GM12872 (cell line): ENCODE data around the gene FAM3A.

Source experiments
- CTCF ChIP-seq: IDR thresholded peaks from 3 replicates; pipeline ENCODE4 v1.5.1; 2011; ENCODE audit warnings: low read depth, mild to moderate bottlenecking, low read length, moderate library complexity; ENCODE audit not compliant: insufficient read depth

FAM3A gene

DNA sequence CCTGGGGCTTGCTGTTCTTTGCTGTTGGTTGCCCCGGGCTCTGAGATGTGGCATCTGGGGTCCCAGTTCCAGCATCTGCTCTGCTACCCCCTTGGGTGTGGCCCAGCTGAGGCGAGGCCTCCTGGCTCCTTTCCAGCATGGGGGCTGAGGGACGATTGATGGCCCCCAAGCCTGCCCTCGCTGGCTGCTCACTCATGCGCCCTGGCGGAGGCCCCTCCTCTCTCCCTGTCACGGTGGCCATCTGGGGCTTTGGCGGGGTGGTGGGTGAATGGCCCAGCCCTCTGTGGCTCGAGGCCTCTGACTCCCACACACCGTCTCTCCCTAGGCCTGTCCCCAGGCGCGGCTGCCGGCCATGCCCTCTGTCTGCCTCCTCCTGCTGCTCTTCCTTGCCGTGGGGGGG is 56.2 kb downstream of the FAM3A start:
- no peak for TF ChIP-seq CTCF

- no peak for TF ChIP-seq CTCF
Observed at GRCh38 chrX:154458954-154459778, 56.9 kb downstream of the FAM3A start.

DNA sequence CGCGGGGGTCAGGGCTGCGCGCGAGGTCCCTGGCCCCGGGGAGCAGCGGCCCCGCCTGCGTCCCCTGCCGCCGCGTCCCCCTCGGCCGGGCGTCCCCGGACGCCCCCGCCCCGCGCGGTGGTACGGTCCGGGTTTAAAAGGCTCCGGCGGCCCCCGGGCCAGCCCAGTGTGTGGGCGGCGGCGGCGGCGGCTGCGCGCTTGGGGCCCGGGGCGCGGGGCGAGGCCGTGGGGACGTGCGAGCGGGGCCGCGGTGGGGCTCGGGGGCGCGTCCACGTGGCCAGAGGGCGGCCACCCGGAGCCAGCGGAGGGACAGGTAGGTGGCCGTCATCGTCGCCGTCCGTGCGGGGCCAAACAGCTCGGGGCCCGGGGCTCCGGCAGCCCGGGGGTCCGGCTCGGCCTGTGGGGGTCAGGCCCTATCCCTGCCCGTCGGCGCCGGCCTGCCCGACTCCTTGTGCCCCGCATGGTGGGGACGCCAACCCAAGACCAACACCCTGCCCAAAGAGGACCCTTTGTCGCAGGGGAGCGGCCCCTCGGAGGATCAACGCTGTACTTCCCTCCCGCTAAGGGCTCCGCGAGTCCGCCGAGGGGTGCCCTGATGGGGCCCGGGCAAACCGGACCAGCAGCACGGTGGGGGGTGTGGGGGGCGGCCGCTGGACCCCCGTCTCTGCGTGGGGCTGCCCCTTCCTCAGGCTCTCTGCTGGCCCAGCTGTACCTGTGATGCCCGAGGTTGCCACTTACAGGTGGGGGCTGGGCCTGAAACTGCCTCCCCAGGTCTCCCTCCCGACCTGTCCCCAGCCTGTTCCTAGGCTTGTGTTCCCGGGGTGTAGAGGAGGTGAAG is 57.7 kb downstream of the FAM3A start, which contains the start of gene PLXNA3:
TSS of gene PLXNA3 (plus strand) at position 166 of the 838 bp plus-strand sequence. CDS start 1,903 bp downstream, outside the sequence.
- no peak for TF ChIP-seq CTCF

- TF ChIP-seq CTCF, result no peak
Observed at GRCh38 chrX:154457491-154458115, 58.4 kb downstream of the FAM3A start.
